Activated CD8-positive, alpha-beta memory T cell treated with anti-CD3 and anti-CD28 coated beads for 36 hours (primary cell): ENCODE results near the gene ZNF146. TPM values are rescaled to one million over a fixed set of nuclear protein-coding genes. Genes with fewer than 3 reads are reported as not detected.
"Not testable (repeated sequence)": the region's sequence is repeated elsewhere in the genome, so short reads cannot be mapped to it uniquely, and the experiment has no call there.

Experiments used
- CTCF ChIA-PET: fragments of 350-600 bp; sonication (Branson Sonifier 250); formaldehyde crosslinking; loops from one replicate; lab custom pipeline; 2021; ENCODE audit warnings: antibody characterized with exemption; lab: Charles Lee
- POLR2A ChIA-PET: fragments of 350-600 bp; sonication (Branson Sonifier 250); formaldehyde crosslinking; loops from one replicate; lab custom pipeline; 2021; ENCODE audit warnings: antibody characterized with exemption; lab: Charles Lee
- total RNA-seq, 2 experiments: library from RNA; stranded (reverse); gene quantifications; one replicate each; pipeline ENCODE4 v1.2.3, GENCODE V29; 2021

ZNF146 gene
- 100 to 1,000 TPM; 117 to 122 TPM for total RNA-seq

DNA sequence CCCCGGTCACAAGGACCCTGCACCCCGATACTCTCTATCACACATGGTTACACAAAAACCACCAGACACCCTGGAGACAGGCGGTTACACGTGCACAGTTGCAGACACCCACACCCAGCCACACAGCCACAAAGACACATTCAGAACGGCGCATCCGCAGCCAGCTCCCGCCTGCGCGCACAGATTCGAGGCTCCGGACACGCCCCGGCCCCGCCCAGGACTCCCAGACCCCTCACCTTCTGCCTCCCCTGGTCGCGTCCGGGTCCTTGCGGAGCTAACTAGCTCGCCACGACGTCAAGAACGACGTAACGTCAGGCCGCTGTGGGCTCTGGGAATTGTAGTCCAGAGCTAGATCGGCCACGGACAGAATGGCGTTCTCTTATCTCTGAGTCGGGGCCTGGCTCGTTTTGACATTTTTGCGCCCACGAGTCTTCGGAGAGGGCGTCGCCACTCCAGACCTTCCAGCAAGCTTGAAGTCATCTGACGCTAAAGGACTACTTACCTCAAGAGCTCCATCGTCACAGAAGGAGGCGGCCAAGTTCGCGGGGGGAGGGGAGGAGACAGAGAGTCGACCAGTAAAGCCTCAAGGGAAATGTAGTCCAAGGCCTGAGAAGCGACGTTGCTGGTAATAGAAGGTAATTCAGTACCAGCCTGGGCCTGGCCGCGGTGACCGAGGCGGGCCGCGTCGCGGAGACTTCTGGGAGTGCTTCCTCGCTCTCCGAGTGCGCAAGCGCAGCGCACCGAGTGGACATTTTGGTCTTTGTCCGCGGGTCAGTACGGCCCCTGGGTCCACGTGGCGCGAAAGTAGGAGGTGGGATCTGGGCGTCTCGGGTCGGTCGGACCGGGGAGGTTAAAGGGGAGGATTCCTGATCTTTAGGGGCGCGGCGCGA is at the start of gene ZNF146, which contains the start of gene ZNF565:
Gene ZNF146, plus strand, starts transcription at position 721 of the 890 bp plus-strand sequence. CDS start 21,335 bp downstream, outside the sequence.
Gene ZNF565, minus strand, starts transcription at position 280 of the 890 bp plus-strand sequence. CDS start 12,680 bp downstream, outside the sequence.
- ChIA-PET CTCF (interaction anchor here (1.4 kb wide), 1 partner anchor 87 kb away, joined by 8 read pairs; no protein-coding TSS in a partner anchor), POLR2A (interaction anchor here (0.6 to 1.5 kb wide), 10 partner anchors 38 to 863 kb away, joined by 3 to 8 read pairs (median 4); partner anchors contain the start of genes ALKBH6, ZFP82, ZNF260 and ZNF382)

DNA sequence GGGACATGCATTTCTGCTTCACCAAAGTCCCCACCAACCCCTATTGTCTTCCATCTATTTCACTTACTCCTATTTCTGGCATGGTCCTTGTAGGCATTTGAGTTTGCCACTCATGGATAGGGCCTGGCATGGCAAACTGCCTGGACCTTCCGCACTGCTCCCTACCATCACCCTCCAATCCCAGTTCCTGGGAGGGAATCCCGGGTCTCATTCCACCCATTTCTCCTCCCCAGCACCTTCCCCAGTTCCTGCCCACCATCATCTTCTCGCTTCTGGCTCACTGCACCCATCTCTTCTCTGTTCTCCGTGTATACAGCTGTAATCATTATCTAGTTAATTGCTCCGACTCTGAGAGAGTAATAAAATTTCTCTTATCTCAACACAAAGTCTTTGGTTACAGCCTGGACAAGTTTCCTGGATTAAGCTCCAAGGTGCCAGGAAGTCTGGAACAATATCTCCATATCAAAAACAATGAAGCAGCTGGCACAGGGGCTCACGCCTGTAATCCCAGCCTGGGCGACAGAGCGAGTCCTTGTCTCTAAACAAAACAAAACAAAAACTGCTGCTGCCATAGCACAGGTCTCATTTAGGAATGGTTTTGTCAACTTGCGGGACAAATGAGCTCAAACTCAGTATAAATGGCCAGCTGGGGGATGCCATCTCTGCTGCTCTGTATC is 45.7 kb upstream of the ZNF146 start:
- ChIA-PET CTCF (interaction anchor here (6.1 kb wide), 1 partner anchor 41 kb away, joined by 27 read pairs; no protein-coding TSS in a partner anchor), POLR2A (interaction anchor here (1.2 kb wide), 1 partner anchor 54 kb away, joined by 3 read pairs; the partner anchor contains the start of gene TBCB)

DNA sequence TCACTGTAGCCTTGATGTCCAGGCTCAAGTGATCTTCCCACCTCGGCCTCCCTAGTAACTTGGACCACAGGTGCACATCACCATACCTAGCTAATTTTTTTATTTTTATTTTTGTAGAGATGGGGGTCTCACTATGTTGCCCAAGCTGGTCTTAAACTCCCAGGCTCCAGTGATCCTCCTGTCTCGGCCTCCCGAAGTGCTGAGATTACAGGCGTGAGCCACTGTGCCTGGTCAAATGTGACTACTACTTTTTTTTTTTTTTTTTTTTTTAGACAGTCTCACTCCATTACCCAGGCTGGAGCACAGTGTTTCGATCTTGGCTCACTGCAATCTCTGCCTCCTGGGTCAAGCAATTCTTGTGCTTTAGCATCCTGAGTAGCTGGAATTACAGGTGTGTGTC is 42.1 kb upstream of the ZNF146 start:
- POLR2A ChIA-PET = no interaction called here
- CTCF ChIA-PET = interaction anchor here (0.7 kb wide), 1 partner anchor 1117 kb away, joined by 3 read pairs; no protein-coding TSS in a partner anchor

DNA sequence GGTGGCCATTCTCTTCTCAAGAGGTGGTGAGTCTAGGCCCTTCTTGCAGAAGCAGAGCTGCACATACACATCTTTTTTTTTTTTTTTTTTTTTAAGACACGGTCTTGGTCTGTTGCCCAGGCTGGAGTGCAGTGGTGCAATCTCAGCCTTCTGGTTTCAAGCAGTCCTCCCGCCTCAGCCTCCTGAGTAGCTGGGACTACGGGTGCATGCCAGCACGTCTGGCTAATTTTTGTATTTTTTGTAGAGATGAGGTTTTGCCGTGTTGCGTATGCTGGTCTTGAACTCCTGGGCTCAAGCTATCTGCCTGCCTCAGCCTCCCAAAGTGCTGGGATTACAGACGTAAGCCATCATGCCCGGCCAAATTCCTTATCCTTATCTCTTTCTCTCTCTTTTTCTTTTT is 41.1 kb upstream of the ZNF146 start:
- CTCF ChIA-PET = interaction anchor here (0.7 to 2.2 kb wide), 3 partner anchors 10 to 98 kb away, joined by 3 to 6 read pairs (median 3); no protein-coding TSS in a partner anchor
- POLR2A ChIA-PET = not testable (repeated sequence)

DNA sequence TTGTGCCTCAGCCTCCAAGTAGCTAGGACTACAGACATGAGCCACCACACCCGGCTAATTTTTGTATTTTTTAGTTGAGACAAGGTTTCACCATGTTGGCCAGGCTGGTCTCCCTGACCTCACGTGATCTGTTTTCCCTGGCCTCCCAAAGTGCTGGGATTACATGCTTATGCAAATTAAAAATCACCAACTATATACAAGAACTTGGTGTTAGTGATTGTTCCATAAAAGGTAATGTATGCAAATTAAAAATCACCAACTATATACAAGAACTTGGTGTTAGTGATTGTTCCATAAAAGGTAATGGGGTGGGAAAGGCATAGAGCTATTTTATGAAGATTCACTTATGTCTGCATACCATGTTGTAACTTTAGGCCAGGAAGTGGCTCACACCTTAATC is 35.8 kb upstream of the ZNF146 start:
- POLR2A ChIA-PET = not testable (repeated sequence)
- CTCF ChIA-PET = interaction anchor here (2.8 kb wide), 1 partner anchor 51 kb away, joined by 10 read pairs; no protein-coding TSS in a partner anchor

DNA sequence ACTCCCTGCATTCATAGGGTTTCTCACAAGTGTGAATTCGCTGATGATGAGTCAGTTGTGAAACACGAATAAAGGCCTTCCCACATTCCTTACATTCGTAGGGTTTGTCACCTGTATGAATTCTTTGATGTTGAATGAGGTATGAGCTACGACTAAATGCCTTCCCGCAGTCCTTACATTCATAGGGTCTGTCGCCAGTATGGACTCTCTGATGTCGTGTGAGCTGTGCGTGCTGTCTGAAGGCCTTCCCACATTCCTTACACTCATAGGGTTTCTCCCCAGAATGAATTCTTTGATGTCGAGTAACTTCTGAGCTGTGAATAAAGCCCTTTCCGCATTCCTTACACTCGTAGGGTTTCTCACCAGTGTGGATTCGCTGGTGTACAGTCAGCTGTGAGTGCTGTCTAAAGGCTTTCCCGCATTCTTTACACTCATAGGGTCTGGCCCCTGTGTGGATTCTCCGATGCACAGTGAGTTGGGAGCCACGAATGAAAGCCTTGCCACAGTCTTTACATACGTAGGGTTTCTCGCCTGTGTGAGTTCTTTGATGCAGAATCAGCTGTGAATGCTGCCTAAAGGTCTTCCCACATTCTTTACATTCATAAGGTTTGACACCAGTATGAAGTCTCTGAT is 32.2 kb upstream of the ZNF146 start:
- CTCF ChIA-PET = no interaction called here
- POLR2A ChIA-PET = no interaction called here

DNA sequence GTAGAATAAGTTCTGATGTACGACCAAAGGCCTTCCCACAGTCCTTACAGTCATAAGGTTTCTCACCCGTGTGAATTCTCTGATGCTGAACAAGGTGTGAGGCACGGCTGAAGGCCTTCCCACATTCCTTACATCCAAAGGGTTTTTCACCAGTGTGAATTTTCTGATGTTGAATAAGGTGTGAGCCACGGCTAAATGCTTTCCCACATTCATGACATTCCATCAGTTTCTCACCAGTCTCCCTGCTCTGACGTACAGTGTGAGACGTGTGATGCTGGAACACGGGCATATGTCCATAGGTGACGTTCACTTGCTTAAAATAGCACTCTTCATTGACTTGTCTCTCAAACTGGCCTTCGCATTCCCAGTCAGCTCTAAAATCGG is 31.7 kb upstream of the ZNF146 start:
- POLR2A ChIA-PET = no interaction called here
- CTCF ChIA-PET = no interaction called here

DNA sequence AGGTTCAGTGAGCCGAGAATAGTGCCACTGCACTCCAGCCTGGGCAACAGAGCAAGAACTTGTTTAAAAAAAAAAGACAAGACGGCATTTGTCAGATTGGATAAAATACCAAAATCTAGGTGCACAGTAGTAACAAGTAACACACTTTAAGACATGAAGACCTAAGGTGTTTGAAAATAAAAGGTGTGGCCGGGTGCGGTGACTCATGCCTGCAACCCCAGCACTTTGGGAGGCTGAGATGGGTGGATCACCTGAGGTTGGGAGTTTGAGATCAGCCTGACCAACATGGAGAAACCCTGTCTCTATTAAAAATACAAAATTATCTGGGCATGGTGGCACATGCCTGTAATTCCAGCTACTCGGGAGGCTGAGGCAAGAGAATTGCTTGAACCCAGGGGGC is 28.2 kb upstream of the ZNF146 start:
- CTCF ChIA-PET, POLR2A ChIA-PET: not testable (repeated sequence)

DNA sequence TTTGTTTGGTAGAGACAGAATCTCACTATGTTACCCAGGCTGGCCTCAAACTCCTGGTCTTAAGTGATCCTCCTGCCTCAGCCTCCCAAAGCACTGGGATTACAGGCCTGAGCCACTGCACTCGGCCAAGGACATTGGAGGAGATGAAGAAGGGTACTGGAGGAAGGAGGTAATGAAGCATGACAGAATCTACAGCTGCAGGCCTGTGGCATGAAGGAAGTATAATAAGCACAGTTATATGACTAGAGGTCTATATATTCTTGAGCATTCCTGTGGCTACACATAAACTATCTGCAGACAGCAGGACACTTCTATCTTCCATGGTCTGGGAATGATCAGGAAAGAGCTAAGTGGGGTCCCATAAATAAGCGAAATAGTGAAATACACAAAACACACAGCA is 18.7 kb upstream of the ZNF146 start:
- CTCF ChIA-PET = interaction anchor here (0.7 kb wide), 1 partner anchor 38 kb away, joined by 3 read pairs; no protein-coding TSS in a partner anchor
- POLR2A ChIA-PET = no interaction called here

DNA sequence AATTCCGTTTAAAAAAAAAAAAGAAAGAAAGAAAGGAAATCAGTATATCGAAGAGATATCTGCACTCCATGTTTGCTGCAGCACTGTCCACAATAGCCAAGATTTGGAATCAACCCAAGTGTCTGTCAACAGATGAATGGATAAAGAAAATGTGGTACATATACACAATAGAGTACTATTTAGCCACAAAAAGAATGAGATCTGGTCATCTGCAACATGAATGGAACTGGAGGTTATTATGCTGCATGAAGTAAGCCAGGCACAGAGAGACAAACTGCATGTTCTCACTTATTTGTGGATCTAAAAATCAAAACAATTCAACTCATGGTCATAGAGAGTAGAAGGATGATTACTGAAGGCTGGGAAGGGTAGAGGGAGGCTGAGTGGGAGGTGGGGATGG is 16.8 kb upstream of the ZNF146 start:
- ChIA-PET POLR2A (no interaction called here), CTCF (no interaction called here)

DNA sequence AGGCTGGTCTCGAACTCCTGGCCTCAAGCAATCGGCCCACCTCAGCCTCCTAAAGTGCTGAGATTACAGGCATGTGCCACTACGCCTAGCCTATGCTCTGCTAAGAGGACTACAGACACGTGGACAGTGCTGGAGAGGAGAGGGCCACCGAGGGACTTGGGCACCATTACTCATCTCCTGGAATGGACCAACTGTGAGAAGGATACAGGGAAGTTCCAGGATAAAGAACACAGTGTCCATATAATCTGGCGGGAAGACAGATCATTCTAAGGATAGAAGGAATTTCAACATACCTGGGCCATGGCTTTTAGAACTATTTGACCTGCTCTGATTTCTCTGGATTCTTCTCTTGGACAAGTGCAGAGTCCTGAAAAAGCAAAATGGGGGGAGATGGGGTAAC is 13.2 kb upstream of the ZNF146 start:
- POLR2A ChIA-PET = no interaction called here
- CTCF ChIA-PET = interaction anchor here (0.9 kb wide), 1 partner anchor 21 kb away, joined by 5 read pairs; no protein-coding TSS in a partner anchor

DNA sequence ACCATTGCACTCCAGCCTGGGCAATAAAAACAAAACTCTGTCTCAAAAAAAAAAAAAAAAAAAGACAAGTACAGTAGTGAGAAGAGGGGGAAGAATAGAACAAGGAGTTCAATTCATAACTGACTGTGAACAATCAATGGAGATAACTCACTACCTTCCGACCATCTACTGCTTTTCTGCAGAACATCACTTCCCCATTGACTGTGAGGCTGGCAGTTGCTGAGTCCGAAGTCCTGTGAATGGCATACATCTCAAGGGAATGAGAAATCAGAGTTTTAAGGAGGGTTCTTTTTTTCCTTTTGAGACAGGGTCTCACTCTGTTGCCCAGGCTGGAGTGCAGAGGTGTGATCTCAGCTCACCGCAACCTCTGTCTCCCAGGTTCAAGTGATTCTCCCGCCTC is 11.6 kb upstream of the ZNF146 start:
- ChIA-PET CTCF (no interaction called here), POLR2A (interaction anchor here (0.6 kb wide), 1 partner anchor 60 kb away, joined by 3 read pairs; no protein-coding TSS in a partner anchor)

DNA sequence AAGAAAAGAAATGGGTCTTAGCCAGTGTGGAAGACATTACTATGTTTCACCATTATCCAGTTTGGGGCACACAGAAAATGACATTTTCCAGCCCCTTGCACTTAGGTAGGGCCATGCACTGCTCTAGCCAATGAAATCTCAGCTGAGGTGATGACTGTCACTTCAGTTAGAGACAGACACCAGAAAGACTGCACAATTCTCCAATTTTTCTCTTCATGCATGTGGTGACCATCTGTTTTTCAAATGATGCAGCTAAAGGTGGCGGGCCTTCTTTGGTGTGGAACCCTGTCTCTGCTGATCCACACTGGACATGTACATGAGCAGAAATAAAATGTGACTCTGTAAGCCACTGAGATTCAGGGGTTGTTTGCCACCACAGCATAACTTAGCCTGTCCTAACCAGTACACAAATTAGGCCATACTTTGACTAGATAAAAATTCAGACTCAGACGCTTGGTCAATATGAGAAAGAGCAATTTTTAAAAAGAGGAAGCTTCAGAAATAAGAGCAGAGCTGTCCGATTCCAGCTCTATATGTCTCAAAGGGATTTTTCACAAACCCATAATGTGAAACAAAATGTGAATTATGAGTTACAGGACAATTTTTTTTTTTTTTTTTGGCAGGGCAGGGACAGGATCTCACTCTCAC is 7.2 kb upstream of the ZNF146 start:
- ChIA-PET CTCF (interaction anchor here (0.6 kb wide), 1 partner anchor 1716 kb away, joined by 3 read pairs; no protein-coding TSS in a partner anchor), POLR2A (no interaction called here)

DNA sequence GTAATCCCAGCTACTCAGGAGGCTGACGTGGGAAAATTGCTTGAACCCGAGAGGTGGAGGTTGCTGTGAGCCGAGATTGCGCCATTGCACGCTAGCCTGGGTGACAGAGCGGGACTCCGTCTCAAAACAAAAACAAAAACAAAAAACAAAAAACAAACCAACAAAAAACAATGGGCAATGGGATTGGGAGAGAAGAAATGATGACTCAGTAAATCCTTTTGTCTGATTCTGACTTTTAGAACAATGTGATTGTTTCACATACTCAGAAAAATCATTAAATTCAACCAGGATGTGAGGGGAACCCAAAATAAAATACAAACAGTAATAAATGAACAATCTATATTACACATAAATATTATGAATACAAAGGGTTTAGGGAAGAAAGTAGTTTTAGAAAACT is 5.5 kb upstream of the ZNF146 start:
- POLR2A ChIA-PET = no interaction called here
- CTCF ChIA-PET = interaction anchor here (0.6 kb wide), 1 partner anchor 153 kb away, joined by 3 read pairs; no protein-coding TSS in a partner anchor

DNA sequence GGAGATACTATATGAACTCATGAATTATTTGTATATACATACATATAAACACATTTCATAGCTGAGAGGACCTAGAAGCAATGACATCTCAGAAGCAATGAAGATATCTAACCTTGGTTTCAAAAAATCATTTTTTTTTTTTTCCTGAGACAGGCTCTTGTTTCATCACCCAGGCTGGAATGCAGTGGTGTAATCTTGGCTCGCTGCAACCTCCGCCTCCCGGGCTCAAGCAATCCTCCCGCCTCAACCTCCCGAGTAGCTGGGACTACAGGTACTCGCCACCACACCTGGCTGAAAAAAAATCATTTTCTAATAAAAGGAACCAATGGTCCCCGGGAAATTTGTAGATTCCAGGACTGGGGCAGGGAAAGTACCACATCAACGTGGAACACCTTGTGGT is 4.4 kb upstream of the ZNF146 start:
- POLR2A ChIA-PET = interaction anchor here (0.7 kb wide), 1 partner anchor 1384 kb away, joined by 6 read pairs; the partner anchor contains the start of genes ZNF540 and ZNF571
- CTCF ChIA-PET = no interaction called here

DNA sequence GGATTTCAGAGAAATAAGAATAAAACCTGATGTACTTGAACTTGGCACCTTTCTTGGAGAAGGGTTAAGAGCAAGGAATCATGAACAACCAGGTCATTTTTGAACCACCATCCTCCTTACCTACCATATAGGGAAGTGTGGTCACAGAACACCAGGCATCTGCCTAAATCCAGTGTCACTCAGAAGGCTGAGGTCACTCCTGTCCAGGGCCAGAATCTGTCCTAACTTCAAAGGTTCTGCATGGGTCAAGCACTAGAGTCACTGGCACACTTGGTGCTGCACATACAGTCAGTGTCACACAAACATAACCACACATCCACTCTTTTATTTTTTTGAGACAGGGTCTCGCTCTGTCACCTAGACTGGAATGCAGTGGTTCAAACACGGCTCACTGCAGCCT is 2.0 kb upstream of the ZNF146 start:
- CTCF ChIA-PET = interaction anchor here (0.7 kb wide), 1 partner anchor 1544 kb away, joined by 4 read pairs; no protein-coding TSS in a partner anchor

DNA sequence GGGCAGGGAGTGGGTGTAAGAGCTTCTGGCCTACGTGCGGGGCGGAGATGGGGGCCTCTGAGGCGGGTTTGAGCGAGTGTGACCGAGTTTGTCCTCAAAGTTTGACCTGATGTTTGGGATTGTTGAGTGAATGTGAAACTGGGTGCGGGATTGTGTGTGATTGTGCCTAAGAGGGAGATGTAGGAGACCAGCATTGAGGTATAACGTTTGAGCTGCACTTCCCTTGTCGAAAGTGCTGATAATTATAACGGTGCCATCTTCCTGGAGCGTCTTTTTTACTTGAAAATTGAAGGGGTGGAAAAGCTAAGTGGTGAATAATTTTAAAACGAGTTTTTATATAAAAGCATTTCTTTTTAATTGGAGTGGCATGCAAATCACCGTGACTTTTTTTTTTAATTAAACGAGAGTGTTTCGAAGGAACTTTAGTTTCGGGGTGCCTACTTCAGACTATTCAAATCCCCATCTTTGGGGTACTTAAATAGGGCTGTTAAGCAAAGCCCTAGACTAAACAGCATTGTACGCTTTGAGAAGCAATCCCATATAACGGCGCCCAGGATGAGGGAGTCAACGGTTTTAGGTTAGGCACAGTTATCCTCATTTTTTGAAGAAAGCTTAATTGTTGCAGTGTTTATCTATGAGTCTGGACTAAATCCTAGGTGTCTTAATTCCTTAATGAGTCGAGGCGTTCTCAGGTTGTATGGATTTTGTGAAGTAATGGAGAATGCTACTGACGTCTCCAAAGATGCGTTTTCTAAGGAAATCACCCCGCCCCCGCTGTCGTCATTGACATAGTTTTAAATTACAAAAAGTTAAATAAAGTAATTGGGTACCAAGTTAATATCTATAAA is 594 bp downstream of the ZNF146 start:
- POLR2A ChIA-PET = interaction anchor here (0.5 to 1.5 kb wide), 9 partner anchors 75 to 863 kb away, joined by 3 to 8 read pairs (median 3); partner anchors contain the start of genes POLR2I, ZFP82, ZNF260 and ZNF382

More for the DNA sequence above, 2.0 kb upstream of the ZNF146 start:
- POLR2A ChIA-PET = no interaction called here

More for the DNA sequence above, 594 bp downstream of the ZNF146 start:
- CTCF ChIA-PET = interaction anchor here (1.4 kb wide), 1 partner anchor 88 kb away, joined by 8 read pairs; no protein-coding TSS in a partner anchor
